Adrenal gland (tissue), 5 donors: ENCODE measurements around the gene CLMN.

ENCODE experiments used
- POLR2A ChIP-seq, 2 donors: fragments of 450-650 bp; IDR thresholded peaks; one replicate each; pipeline ENCODE4 v1.6.1; 2017; ENCODE audit warnings: antibody characterized with exemption in 2 of 2, mild to moderate bottlenecking in 2 of 2, moderate library complexity in 1 of 2
- TF ChIP-seq, protein P1 (sequence below), 6 experiments: fragments of 450-650 bp in 4 of 6; fragments of 200-600 bp in 2 of 6; sonication (generic) in 1 of 6; IDR thresholded peaks; 1 replicate in 5 of 6; 2 replicates in 1 of 6; pipeline versions ENCODE4 v1.5.1 to v1.8.0; 2016 to 2021; ENCODE audit warnings: antibody characterized with exemption in 6 of 6, mild to moderate bottlenecking in 2 of 6, moderate library complexity in 1 of 6
- donor health status: DM: no; HTN: no; CAD: no.

DNA sequence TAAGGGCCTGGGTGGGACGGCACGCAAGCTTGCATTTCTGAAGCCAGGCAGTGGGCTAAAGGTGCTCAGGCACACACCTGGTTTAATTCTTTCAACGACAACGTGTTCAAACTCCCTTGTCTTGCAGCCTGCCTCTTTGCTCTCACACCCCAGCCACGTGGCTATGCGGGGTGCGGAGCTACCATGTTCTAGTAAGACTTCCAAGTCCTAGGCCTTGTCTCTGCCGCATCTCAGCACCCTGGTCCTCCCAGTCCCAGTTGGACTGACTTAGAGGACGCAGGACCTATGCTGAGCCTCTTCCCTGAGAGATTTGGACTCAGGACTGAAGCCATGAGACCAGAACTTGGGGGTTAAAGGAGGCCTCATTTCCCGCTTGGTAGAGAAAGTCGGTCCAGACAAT is 62.2 kb downstream of the CLMN start:
- TF ChIP-seq, protein P1, sequence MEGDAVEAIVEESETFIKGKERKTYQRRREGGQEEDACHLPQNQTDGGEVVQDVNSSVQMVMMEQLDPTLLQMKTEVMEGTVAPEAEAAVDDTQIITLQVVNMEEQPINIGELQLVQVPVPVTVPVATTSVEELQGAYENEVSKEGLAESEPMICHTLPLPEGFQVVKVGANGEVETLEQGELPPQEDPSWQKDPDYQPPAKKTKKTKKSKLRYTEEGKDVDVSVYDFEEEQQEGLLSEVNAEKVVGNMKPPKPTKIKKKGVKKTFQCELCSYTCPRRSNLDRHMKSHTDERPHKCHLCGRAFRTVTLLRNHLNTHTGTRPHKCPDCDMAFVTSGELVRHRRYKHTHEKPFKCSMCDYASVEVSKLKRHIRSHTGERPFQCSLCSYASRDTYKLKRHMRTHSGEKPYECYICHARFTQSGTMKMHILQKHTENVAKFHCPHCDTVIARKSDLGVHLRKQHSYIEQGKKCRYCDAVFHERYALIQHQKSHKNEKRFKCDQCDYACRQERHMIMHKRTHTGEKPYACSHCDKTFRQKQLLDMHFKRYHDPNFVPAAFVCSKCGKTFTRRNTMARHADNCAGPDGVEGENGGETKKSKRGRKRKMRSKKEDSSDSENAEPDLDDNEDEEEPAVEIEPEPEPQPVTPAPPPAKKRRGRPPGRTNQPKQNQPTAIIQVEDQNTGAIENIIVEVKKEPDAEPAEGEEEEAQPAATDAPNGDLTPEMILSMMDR (IDR thresholded peaks at IDR 0.05): no peak
- no peak for TF ChIP-seq POLR2A (IDR thresholded peaks at IDR 0.05)
